Right renal pelvis (tissue), 4 donors: ENCODE measurements around the gene CD9. TPM values are rescaled to one million over a fixed set of nuclear protein-coding genes. Genes with fewer than 3 reads are reported as not detected.

Experiments used
- DNase-seq, 4 donors: peaks; one replicate each; pipeline ENCODE4 v3.0.0-alpha.2; 2013; ENCODE audit warnings: low read depth in 4 of 4, low spot score in 3 of 4, missing footprints in 1 of 4
- polyA plus RNA-seq, 4 donors: library from polyadenylated mRNA; unstranded; fragments of 120-200 nt; gene quantifications; one replicate each; pipeline ENCODE4 v1.2.1, GENCODE V29; 2013; ENCODE audit not compliant: insufficient read length in 4 of 4

The CD9 gene
- polyA plus RNA-seq, 4 donors: 182 to 211 (median 194) TPM

DNA sequence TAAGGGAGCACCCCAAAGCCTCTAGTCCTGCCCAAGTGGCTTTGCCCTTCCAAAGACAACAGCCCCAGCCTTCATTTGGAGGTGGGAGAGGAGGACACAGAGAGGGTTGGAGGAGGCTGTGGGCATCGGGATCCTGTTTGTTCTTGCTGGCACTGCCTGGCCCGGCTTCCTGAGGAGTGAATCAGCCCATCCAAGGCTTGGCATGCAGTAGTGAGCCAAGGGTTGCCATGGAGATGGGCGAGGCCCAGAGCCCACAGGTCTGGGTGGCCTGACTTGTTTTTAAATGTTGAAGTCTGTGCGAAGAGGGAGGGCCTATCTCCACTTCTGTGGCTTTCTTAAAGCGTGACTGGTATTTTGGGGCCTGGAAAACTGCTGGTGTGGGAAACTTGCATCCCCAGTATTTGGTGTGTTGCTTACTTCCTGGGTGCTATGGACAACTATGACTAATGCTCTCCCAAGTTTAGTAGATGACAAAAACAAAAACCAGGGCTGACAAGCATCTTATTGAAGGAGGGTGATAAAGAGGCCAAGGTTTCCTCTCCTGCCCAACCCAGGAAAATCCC lies 15.8 kb downstream of the CD9 start:
- peak in 1 of 4 donors; percentile 77 for DNase-seq

DNA sequence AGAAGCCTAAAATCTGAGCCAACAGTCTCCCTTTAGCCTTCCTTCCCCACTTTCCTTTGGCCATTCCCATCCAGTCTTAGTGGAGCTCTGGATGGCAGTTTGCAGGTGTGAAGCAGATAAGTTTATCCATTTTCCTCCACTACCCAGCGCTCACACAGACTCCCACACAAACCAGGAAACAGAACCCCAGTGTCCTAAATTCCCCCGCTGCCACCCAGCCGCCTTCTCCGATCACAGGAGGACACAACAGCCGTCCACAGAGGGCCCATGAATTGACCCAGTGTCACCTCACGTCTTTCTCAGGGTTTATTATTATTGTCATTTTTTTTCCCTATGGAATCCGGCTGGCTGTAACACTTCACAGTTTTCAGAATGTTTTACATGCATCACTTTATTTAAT lies 16.4 kb downstream of the CD9 start:
- no peak for DNase-seq

DNA sequence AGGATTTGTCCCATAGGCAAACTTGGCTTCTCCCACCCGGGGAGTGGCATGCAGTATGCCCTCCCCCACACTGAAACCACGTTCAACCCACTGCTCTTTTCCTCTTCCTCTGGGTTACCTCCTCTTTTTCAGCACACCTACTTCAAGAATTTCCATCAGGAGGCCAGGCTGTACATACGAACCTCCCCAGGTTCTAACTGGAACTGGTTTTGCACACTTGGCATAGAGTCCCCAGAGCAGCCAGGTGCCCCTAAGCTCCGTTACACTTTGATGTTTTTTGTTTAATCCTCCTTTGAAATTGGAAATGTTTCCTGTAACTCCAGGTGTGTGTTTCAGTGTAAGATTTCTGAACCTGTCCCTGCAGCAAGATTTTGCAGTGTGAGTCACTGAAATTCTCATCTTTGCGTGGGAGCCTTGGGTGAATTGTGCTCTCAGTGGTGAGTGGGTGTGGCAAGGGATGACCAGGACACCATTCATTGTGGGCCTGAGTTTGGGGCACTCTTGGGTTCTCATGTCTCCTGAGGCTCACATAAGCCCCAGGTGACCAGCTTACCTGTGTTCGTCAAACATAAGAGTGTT lies 18.2 kb downstream of the CD9 start:
- no peak for DNase-seq

DNA sequence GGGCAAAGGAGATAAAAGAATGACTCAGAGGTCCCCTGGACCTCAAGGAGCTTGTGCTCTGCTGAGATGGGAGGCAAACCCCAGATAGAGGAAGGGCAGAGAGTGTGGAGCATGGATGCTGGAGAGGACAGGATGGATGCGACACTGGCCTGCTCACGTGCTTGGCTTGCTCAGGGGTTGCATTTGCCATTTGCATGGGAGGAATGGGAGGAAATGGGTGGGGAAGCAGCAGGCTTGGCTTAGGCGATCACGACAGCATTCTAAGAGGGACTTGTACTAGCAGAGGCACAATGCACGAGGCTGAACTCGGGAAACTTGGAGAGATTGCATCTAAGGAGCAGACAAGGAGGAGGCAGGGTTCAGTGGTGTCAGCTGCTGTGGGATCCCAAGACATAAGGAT lies 19.8 kb downstream of the CD9 start:
- DNase-seq: no peak

DNA sequence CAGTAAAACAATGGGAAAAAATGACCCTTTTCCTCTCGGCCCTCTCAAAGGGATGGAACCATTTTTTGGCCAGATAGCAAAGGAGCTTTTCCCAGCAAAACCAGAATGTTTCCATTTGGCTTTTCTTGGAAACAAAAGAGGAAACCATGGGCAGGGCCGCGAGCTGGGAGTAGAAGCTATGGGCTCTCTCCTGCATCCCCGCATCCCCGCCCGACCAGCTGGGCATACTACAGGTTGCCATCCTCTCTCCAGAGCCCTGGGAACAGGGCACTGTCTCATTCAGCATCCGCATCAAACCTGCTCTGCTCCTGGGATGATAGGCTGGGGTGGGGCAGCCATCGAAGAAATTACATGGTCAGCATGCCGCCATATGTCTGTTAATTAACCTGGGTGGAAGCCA lies 20.9 kb downstream of the CD9 start:
- no peak for DNase-seq

DNA sequence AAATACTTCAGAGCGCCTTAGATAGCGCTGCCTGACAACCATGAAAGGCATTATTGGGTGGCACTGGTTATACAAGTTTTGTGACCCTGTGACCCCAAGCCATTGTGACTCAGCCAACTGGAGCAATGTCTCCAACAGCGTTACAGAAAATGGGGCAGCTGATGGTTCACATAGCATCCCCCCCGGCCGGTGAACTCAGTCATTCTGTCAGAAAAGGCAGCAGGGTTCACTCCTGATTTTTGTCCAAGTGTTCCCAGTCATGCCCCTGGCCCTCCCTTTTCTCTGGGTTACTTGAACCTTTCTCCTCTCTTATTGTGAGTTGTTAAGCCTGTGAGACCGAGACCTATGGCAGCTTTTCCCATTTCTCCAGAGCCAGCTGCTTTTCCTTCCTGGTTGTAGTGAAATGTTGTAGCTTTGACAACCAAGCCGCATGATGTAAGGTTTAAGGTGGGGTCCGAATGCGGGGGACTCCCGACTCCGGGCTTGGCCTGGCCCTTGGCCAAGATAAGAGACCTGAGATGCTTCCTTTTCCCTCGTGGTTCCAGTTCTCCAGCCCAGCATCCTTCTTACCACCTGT lies 22.0 kb downstream of the CD9 start:
- no peak for DNase-seq

DNA sequence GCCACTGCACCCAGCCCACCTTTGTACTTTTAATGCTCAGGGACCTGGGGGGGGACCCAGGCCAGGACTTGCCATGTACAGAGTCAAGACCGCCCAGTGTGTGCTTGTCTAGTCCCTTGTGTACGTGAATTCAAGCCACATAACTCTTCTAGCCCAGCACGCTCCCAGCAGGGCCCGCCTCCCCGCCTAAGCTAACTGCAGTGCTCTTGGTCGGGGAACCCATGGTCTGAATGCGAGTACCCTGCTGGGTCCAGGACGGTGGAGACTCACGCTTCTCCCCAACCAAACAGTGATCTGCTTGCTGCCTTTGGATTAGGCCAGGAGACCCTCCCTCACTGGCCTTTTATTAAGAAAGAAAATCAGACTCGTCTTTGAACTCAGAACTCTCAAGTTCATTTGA lies 23.3 kb downstream of the CD9 start:
- no peak for DNase-seq

DNA sequence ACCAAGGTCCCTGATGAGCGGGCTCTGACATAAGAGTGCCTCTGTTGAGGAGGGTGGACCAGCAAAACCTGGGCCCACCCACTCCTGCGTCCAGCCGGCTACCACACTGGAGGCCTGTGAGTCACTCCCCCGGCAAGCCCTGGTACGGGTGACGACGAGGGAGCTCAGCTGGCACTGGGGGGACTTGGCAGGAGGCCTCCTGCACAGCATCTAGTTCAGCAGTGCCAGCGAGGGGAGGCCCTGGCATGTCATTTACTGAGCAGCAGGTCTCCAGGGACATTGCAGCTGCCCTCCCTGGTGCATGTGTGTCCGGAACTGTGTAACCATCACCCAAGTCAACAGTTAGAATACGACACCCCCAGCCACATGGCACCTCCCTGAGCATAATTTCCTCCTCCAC lies 24.4 kb downstream of the CD9 start:
- DNase-seq: no peak

DNA sequence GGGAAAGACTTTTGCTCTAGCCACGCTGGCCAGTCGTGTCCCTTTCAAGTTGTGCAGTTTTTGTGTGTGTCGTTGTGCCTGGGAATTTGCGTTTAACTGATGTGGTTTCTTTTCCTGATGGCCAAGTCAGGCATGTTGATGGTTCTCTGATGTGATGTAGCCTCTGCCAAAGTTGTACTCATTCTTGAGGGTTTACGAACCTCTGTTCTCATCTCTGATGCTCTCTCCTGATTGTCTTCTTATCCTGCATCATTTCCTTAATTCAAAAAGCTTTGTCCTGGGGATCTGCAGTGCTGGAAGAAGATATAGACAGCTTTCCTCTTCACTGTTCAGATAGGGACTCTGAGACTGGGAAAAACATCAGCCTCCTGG lies 25.4 kb downstream of the CD9 start:
- no peak for DNase-seq

DNA sequence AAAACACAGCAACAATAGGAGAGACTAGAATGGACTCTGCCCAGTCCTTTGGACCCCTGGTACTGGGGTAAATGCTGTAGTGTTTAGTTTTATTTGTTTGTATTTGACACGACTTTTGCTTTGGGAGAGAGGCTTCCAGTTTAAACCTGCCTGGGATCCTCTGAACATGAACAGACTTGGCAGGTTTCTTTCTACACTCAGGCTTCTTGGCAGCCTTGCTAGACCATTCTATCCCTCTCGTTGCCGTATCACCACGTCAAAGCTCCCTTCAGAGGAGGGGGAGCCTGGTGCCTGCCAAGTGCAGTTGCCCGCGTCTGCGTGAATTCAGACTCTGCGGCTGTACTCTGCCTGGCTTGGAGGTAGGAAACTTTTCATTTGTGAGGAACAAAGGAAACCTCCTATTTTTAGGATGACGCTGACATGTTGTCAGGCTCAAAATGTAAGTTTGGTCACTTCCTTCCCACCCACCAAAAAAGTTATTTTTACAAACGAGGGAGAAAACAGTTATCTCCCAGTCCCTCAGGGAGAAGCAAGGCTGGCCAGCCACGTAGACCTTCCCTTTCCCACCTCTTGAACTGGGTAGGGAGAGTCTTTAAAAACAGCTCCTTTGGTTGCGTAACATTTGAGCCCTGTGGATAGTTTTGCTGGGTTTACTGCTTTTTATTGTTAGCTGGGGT lies 25.9 kb downstream of the CD9 start:
- no peak for DNase-seq

DNA sequence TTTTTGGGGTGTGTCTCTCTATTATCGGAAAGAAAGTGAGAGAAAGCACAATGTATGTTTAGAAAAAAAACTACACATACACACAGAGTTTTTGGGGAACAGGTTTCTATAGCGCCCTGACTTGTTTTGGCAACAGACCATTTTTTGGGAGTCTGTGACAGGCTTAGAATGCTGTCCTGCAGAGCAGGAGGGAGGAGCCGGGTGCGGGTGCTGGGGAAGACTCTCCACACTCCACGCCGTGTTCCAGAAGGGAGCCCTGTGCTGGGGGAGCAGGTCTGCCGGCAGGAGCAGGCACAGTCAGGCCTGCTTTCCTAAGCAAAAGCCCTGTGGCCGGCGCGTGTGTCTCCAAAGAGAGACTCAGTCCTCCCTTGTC lies 26.5 kb downstream of the CD9 start:
- DNase-seq: no peak

DNA sequence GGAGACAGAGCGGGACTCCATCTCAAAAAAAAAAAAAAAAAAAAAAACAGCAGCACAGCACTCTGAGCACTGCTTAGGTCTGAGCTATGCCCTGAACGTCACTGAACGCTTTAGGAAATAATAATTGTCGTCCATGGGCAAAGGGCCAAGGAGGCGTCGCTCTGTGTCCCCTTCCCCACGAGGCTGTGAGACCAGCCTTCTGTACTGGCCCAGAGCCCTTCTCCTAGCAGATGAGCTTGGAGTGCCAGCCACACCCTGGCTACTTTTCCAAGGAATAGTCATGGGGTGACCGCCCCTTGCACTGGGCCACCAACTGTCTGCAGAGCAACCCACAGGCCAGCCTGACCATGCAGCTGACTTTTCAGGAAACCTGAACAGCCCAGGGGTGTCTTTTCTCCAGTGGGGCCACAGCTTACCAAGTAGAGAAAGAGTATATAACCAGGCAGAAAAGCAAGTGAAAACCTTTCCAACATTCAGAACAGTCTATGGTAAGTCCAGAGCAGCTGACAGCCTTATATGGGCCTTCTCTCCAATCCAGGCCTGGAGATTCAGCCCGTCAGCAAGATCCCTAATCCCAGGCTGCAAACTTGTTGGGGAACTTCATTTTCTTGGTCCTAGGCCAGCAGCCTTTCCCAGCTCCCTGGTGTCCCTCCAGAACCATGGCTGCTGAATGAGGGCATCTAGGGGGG lies 28.5 kb downstream of the CD9 start:
- no peak for DNase-seq

DNA sequence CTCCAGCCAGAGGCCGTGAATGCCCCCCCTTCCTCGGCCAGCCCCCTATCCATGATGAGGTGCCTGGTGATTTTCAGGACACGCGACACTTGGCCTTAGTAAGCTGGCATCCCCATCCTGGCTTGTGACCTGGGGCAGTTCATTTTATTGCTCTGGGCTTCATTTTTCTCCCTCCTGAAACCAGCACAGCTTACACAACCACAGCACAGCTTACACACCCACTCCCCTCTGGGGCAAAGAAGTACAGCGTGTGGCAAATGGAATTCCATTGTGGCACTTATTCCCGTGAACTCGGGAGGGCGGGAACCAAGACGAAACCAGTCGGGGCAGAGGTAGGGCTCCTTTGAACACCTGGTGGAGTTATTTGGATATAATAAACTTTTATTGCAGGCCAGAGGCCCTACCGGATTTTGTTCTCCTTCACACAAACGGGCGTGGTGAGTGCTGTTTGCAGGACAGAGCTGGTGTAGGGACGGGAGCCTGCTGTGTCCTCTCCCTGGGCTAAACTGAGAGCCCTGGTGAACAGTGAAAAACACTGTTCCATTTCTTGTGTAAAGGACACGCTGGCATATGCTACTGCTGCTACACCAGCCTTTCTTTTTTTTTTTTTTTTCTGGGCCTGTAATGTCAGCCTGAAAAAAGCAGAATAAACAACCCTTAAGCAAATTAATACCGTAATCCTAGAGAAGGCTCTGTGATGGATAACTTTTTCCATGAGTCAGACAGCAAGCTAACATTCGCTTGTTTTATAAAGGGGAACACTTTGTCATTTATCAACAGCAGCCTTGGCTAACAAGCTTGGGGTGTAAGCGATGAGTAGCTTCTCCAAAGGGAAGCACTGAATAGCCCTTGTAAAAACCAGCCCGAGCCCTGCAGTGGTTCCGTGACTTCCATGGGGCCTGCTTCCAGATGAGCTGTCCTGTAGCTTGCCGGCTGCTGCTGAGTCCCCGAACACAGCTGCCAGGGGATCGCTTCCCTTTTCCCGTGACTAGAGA lies 29.3 kb downstream of the CD9 start:
- no peak for DNase-seq

DNA sequence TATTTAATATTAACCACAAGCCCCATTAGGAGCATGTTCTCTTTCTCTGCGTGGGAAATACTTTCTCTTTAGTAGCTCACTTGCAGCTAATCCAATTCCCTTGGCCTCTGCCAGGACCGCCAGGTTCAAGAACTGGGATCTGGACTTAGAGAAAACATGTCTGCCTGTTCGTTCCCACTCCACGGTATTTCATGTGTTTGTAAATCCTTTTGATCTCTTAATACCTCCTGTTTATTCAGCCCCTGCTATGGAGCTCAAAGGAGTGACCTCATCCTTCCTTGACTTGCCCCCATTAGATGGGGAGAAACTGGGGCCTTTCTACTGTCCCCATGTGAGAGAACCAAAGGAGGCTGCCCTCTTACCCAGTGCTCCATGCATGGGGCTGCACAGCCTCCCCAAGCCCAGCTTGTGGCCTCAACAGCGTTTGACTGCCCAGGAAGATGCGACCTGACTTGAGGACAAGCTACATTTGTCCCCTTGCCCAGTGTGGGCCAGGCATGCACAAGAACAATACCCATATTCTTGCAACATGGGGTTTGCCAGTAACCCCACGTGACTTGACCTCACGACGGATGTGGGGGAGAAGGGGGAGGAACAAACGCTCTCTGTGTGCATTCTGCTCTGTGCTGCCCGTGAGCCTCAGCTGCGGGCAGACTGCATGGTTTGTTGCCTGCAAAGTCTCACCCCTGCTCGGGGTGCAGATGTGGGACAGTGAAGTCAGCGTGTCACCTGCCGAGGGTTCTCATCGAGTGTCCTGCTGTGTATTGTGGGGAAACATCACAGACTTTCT lies 30.3 kb downstream of the CD9 start:
- DNase-seq: no peak

DNA sequence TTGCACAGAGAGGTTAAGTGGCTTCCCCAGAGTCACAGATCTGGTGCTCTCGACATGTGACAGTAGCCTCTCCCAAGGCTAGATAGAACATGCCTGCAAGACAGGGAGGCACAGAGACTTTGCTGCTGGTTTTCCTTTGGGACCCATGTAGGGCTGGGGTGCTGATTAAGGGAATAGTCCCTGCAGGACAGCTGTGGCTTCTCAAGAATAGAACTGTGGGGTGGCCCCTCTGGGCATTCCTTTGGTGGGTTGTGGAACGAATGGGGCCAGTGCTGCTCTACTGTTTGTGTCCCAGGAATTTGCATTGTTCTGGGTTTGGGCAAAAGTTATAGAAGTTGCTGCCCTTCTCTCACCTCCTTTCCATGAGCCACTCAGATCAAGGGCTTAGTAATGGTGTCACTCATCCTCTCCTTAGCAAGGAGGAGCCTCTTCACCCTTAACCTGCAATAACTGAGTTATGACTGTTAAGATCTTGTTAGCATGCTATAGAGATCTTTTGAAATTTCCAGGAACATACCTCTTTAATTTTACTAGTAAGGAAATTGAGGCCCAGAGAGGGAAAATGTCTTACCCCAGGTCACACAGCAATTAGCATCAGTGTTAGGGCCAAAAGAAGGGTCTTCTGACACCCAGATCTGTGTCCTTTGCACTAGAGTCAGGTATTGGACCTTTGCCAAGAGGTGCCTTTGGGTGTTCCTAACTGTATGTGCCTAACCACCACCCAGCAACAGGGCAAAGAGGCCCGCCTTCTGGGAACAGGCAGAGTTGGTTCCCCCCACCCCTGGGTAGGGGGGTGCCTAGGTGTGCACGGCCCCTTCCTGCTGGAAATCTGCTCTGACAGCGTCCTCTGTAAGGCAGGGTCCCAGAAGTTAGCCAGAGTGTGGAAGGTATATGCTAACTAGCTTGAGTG lies 31.4 kb downstream of the CD9 start:
- DNase-seq: no peak

DNA sequence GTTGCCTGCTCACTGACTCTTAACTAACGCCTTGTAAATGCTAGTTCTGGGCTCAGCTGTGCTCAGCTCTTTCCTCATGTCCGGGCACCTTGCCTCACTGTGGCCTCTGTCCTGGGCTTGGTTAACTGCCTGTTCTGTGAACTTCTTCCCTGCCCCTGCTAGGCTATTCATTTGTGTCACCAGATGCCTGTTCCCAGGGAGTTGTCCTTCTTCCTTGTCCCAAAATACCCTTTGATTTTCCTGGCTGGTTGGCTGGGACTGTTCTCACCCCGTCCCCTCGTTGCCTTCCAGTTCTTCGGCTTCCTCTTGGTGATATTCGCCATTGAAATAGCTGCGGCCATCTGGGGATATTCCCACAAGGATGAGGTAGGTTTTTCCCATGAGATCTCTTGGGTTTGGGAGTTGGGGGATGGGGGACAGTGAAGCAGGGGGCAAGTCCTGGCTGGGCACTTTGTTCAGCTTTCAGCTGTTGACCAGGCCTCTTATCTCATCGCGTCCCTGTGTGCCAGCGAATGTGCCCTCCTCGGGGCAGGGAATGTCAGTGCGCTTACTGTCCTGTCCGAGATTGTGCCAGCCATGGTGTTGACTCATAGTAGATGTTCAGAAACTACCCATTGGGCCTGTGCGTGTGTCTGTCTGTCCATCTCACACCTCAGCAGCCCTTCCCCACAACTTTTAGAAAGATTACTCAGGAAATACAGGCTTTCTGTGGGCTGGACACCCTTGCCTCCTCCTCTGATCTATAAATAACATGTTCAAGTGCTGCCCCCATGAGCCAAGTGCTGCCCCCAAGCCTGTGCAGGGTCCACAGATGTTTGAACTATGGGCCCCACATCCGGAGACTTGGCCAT lies 33.1 kb downstream of the CD9 start:
- no peak for DNase-seq

DNA sequence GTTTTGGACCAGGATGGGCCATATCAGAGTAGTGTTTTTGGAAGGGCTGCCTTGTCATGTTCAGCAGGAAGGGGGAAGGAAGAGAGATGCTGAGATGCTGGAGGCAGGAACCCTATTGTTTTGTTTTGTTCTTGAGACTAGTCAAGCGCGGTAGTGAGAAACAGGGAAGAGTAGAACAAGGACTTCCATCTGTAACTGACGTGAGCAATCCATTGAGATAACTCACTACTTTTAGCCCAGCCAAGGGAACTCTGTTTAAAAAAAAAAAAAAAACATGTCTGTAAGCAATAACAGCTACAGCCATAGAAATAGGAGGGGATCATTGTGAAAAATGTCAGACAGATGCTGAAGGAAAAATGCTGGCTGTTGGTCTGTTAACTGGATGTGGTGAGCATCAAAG lies 34.0 kb downstream of the CD9 start:
- no peak for DNase-seq

DNA sequence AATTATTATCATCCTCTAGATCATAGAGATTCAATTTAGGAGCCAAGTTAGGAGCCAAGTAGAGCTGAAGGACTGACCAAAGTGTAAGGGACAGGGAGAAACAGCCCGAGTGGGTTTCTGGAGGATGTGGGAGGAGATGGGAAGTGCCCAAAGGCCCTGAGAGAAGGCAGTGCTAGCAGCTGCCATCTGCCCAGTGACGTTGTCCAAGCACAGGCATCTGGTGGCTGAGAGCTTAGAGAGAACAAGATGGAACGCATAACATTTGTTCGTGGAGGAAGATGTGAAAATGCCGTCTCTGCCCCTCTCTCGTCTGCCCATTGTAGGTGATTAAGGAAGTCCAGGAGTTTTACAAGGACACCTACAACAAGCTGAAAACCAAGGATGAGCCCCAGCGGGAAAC lies 34.7 kb downstream of the CD9 start:
- DNase-seq: no peak
